ENCODE data around the gene GRID1.
"Not testable (repeated sequence)": the region's sequence is repeated elsewhere in the genome, so short reads cannot be mapped to it uniquely, and the experiment has no call there.

The GRID1 gene

DNA sequence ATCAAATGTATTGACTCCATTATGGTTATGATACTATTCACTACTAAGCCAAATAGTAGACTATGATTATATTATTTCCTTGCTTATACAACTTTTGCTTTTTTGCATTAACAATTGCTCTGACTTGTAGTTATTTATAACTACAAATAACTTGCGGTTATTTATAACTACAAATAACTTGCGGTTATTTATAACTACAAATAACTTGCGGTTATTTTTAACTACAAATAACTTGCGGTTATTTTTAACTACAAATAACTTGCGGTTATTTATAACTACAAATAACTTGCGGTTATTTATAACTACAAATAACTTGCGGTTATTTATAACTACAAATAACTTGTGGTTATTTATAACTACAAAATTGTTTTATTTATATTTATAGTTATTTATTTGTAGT lies 436.6 kb downstream of the GRID1 start:
- DNase-seq (ENCODE audit: low read depth, low spot score), result not testable (repeated sequence)

DNA sequence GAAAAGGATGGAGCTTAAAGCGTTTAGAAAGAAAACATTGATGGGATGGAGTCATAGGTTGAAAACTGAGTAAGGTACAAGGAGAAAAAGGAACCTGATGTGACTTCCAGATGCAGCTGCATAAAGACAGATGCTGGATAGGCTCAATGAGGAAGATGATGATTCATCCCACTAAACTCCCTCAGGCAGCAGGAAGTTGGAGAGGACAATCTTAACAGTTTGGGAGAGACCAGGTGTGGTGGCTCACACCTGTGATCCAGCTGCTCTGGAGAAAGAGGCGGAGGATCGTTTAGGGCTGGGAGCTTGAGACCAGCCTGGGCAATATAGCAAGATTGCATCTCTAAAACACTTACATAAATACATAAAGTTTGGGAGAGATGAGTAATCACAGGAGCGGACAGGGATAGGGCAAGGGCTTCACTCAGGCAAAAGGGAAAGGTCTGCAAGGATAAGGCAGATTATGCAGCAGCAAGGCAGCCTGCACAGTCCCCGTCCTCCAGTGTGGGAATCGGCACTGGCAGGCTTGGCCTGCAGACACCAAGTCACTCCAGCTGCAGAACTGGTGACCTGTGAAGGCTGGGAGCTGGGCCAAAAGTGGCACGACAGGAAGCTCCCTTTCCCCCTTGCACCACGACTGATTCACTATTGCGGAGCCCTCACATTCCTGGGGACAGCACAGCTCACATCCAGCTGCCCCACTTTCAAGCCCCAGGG lies 438.5 kb downstream of the GRID1 start:
- DNase-seq (ENCODE audit: low read depth, low spot score), result no peak

DNA sequence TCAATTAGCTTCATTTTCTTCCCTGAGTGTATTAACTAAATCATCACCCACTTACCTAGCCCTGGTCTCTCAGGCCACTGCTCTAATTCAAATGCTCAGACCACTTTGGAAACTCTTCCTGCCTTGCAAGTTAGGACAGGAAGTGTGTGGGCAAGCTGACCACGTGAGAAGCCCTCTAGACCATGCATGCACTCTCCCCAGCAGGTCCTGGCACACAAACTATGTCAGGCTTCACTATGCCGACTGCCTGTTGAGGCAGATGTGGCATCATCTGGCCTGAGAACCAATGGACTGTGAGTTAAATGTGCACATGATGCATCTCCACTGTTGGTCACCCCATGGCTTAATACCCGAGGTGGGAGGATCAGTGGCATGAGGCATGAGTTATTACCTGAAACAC lies 439.6 kb downstream of the GRID1 start:
- DNase-seq (ENCODE audit: low read depth, low spot score), result no peak

DNA sequence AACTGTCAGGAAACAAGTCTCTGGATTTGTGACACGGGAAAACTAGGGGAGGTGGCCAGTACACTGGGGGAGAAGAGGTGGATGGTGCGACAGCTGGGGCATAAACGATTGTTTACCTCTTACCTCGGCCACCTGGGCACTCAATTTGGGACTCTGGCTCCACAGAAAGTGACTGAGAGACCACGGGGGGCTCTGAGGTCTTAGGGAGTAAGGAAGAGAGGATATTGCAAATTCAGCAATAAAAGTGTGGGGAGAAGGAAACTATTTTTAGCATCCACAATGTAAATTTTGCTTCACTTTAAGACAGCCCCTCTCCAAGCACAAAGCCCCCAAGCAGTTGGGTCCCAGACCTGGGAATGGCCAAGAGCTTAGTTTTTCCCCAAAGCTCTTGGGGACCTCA lies 440.5 kb downstream of the GRID1 start:
- no peak for DNase-seq (ENCODE audit: low read depth, low spot score)

GRCh38 chr10:85925201-85925750 lies 441.3 kb downstream of the GRID1 start:
- DNase-seq (ENCODE audit: low read depth, low spot score), result no peak

- DNase-seq (ENCODE audit: low read depth, low spot score), result no peak
Observed at GRCh38 chr10:85924382-85925102, 442.1 kb downstream of the GRID1 start.

DNA sequence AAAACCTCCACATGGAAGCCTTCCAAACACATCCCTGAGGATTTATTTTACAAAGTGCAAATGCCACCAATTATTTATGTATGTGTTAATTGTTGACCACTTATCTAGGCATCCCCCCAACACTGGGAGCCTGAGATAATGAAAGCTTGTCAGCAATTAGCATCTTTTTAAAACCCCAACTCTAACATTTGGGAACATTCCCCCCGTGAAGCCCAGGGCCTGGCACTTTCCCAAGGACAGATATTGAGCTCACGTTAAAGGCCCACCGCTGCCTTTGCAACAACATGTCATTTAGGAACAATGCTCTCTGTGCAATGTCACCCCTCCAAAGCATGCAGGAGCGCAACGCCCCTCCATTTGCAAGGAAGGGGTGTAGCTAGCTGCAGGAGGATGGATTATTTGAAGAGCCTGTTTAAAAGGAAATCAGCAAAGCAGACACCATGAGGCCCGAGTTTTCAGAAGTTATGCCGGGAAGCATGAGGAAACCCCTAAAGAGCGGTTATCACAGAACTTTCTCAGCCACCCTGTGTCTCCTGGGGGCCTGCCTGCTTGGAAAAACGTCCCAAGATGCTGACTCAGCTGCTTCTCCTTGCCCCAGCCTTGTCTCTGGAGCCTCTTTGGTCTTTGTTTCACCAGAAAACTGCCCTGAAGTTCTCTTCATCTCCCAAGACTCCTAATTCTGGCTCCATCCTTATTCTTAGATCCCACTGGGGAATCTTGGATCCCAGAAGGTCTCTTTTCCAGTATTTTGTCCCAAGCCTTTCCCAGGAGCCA lies 444.1 kb downstream of the GRID1 start:
- no peak for DNase-seq (ENCODE audit: low read depth, low spot score)

DNA sequence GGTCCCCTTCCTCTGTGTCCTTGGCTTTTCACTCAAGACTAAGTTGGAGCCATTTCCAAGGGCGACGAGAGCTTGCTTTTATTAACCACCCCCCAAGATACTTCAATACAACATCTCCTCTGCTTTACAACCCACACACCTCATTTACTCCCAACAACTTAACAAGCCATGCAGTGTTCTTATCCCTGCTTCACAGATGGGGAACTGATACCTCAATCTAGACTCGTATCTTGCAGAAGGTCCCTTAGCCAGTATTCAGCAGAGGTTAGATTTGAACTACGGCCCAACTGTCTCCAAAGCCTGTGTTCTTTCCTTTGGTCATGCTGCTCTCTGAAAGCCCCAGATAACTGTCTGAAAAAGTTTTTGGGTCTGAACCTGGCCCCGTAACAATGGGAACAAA lies 444.8 kb downstream of the GRID1 start:
- DNase-seq (ENCODE audit: low read depth, low spot score), result no peak

- DNase-seq (ENCODE audit: low read depth, low spot score), result no peak
Observed at GRCh38 chr10:85920311-85920710, 446.3 kb downstream of the GRID1 start.

- no peak for DNase-seq (ENCODE audit: low read depth, low spot score)
Observed at GRCh38 chr10:85919491-85920021, 447.0 kb downstream of the GRID1 start.

DNA sequence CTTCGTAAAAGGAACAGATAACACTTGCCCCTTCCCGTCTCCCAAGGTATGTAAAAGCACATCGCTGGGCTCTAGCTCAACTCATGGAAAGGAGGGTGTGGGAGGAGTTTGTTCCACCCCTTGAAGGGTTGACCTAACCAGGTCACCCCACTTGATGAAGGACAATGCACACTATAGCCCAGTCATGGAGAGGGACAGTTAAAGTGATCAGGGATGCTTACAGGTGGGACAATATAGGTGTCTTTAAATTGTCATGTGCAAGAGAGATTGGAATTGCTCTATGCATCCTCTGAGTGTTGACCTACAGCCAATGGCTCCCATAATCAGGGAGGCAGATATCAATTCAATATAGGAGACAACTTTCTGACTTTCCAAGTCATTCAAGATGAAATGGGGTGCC lies 448.2 kb downstream of the GRID1 start:
- no peak for DNase-seq (ENCODE audit: low read depth, low spot score)

GRCh38 chr10:85917601-85918000 lies 449.0 kb downstream of the GRID1 start:
- DNase-seq (ENCODE audit: low read depth, low spot score), result no peak

GRCh38 chr10:85916994-85917573 lies 449.5 kb downstream of the GRID1 start:
- no peak for DNase-seq (ENCODE audit: low read depth, low spot score)

DNA sequence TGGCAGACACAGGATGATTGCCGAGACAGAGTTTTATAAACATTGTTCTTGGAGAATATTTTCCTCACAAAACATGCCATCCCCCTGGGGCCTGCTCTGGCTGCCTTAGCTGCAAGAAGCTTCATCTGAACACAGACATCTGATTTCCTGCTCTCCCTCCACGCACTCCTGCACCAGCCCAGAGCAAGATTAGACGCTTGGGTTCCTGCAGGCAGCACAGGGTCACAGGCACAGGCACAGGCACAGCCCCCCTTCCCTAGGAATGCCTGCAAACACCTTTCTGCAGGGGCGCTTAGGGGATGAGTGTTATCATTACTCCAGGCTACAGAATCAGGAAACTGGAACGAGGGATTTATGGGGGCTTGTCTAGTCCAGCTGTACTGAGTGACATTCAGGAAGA lies 450.3 kb downstream of the GRID1 start:
- DNase-seq (ENCODE audit: low read depth, low spot score), result no peak

GRCh38 chr10:85915245-85915846 lies 451.2 kb downstream of the GRID1 start:
- no peak for DNase-seq (ENCODE audit: low read depth, low spot score)

DNA sequence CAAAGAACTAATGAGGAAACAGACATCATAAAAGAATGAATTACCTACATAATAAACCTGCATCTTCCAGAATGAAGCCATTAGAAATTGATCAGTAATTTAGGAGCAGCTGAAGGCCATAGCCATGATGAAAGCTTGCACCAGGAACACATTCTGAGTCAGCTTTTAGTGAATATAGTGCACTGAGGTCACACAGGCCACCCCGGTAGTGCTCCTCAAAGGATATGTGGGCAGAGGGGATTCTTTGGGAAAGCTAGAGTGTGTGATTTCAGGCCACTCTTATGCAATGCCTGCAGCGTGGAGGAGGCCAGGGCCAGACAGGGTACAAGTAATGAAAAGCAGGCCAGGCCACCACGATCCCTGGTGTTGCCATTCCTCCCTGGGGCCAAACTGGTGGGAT lies 451.9 kb downstream of the GRID1 start:
- no peak for DNase-seq (ENCODE audit: low read depth, low spot score)

DNA sequence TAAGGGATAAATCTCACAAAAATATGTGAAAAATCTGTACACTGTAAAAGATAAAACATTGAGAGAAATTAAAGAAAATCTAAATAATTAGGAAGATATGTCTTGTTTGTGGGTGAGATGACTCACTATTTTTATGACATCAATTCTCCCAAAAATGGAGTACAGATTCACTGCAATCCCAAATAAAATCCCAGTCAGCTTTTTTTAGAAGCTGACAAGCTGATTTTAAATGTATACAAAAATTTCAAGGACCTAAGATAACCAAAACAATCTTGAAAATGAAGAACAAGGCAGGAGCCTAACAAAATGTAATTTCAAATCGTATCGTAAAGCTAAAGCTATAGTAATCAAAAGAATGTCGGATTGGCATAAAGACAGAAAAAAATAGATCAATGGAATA lies 458.1 kb downstream of the GRID1 start:
- no peak for DNase-seq (ENCODE audit: low read depth, low spot score)

DNA sequence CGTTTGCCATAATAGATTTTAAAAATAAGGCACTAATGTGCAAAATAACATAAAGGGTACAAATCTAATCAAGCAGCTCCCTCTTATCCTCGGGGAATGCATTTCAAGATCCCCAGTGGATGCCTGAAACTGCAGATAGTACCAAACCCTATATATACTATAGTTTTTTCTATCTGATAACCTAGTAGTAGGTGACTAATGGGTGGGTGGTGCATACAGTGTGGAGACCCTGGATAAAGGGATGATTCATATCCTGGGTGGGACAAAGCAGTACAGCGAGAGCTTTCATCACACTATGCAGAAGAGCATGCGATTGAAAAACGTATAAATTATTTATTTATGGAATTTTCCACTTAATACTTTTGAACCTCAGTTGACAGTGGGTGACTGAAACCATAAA lies 464.5 kb downstream of the GRID1 start:
- no peak for DNase-seq (ENCODE audit: low read depth, low spot score)

DNA sequence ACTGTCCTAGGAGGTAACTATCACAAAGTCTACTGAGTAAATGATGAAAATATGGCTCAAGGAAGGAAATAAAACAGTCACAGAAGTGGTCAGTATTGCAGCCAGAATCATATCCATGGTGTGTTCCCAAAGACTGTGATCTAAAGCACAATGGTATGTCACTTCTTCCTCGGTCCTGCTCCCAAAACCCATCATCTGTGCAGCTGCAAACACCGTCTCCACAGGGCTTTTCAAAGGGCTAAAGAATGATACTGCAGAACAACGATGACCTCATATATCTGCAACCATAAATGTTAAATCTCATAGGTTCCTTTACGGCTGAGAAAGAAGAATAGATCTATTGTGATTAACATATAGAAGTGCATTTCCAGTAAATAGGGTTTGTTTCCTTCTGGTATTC lies 465.0 kb downstream of the GRID1 start:
- no peak for DNase-seq (ENCODE audit: low read depth, low spot score)

GRCh38 chr10:85900487-85900886 lies 466.1 kb downstream of the GRID1 start:
- DNase-seq (ENCODE audit: low read depth, low spot score), result no peak

DNA sequence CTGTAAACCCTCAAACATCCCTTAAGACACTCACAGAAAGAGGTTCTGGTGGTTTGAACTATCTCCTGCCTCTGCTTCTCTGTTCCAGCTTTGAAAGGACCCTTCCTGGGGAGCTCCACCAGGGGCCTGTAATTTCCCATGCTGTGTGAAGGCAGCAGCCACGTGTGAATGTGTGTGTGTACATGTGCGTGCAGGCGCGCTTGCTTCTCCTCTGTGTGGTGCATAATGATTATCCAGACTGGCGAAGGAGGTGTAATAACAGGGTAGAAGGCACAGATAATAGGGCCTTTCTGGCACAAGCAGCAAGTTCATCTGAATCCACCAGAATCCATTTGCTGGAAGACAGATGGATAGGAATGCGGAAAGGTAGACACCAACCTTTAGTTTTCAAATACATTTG lies 466.5 kb downstream of the GRID1 start:
- DNase-seq (ENCODE audit: low read depth, low spot score), result no peak
